Neural progenitor cell (in vitro differentiated cells): Measurements from ENCODE around the gene DENND2A.

Experiments used
- CTCF ChIP-seq: fragments of 200-600 bp; sonication (generic); IDR thresholded peaks from 2 replicates; pipeline ENCODE4 v1.5.1; 2017; ENCODE audit warnings: antibody characterized with exemption, mild to moderate bottlenecking
- EZH2 ChIP-seq: fragments of 200-600 bp; sonication (generic); IDR thresholded peaks from 2 replicates; pipeline ENCODE4 v1.6.1; 2017; ENCODE audit warnings: antibody characterized with exemption, mild to moderate bottlenecking, moderate library complexity
- EZH2phosphoT487 ChIP-seq: fragments of 200-600 bp; sonication (generic); IDR thresholded peaks from 2 replicates; pipeline ENCODE4 v1.6.1; 2017; ENCODE audit warnings: antibody characterized with exemption

- no peak for TF ChIP-seq EZH2phosphoT487
- TF ChIP-seq CTCF: no peak
- TF ChIP-seq EZH2: no peak
Measured at GRCh38 chr7:140570120-140570519, 70.5 kb downstream of the DENND2A start.
